GM18951 (cell line): ENCODE measurements around the gene CNTN1.

Source experiments
- POLR2A ChIP-seq: IDR thresholded peaks from 4 replicates; pipeline ENCODE4 v1.6.1; 2011; ENCODE audit warnings: mild to moderate bottlenecking; ENCODE audit not compliant: insufficient read length, insufficient read depth; ENCODE audit errors: extremely low read depth
- in situ Hi-C: fragments of 300-500 bp; cut with MboI; formaldehyde crosslinking; loops from one replicate; pipeline ENCODE4 v1.12.0; 2022; ENCODE audit warnings: low sequenced_read_pairs, mixed read lengths, inconsistent platforms; ENCODE audit not compliant: unreplicated experiment

CNTN1 gene

GRCh38 chr12:41034686-41035085 is 342.4 kb downstream of the CNTN1 start:
- no peak for TF ChIP-seq POLR2A
- in situ Hi-C loops = no loop called here

GRCh38 chr12:41039461-41039860 is 347.2 kb downstream of the CNTN1 start:
- in situ Hi-C loops = no loop called here
- TF ChIP-seq POLR2A = no peak

- TF ChIP-seq POLR2A = no peak
- in situ Hi-C loops = no loop called here
Measured at GRCh38 chr12:41045509-41045908, 353.3 kb downstream of the CNTN1 start.

- in situ Hi-C loops = no loop called here
- no peak for TF ChIP-seq POLR2A
Measured at GRCh38 chr12:41049033-41049432, 356.8 kb downstream of the CNTN1 start.

GRCh38 chr12:41051954-41052353 is 359.7 kb downstream of the CNTN1 start:
- in situ Hi-C loops = no loop called here
- no peak for TF ChIP-seq POLR2A

GRCh38 chr12:41052441-41052840 is 360.2 kb downstream of the CNTN1 start:
- TF ChIP-seq POLR2A = no peak
- in situ Hi-C loops = no loop called here

- in situ Hi-C loops = no loop called here
- TF ChIP-seq POLR2A = no peak
Measured at GRCh38 chr12:41053046-41053445, 360.8 kb downstream of the CNTN1 start.

- TF ChIP-seq POLR2A = no peak
- in situ Hi-C loops = no loop called here
Measured at GRCh38 chr12:41055875-41056577, 363.8 kb downstream of the CNTN1 start.

GRCh38 chr12:41058266-41058665 is 366.0 kb downstream of the CNTN1 start:
- TF ChIP-seq POLR2A = no peak
- in situ Hi-C loops = no loop called here

GRCh38 chr12:41061192-41061591 is 369.0 kb downstream of the CNTN1 start:
- in situ Hi-C loops = no loop called here
- TF ChIP-seq POLR2A = no peak

- in situ Hi-C loops = no loop called here
- TF ChIP-seq POLR2A = no peak
Measured at GRCh38 chr12:41064411-41064810, 372.2 kb downstream of the CNTN1 start.

- in situ Hi-C loops = no loop called here
- TF ChIP-seq POLR2A = no peak
Measured at GRCh38 chr12:41067941-41068645, 375.9 kb downstream of the CNTN1 start.

GRCh38 chr12:41073633-41074472 is 381.6 kb downstream of the CNTN1 start:
- in situ Hi-C loops = no loop called here
- no peak for TF ChIP-seq POLR2A
